LNCAP (cell line): Measurements from ENCODE around the gene CCDC61.

Experiments used
- CTCF ChIP-seq: fragments of 450-650 bp; IDR thresholded peaks from 2 replicates; pipeline ENCODE4 v1.5.1; 2017; ENCODE audit warnings: mild to moderate bottlenecking

Gene CCDC61

GRCh38 chr19:46019270-46019669 lies 24.0 kb downstream of the CCDC61 start:
- no peak for TF ChIP-seq CTCF

GRCh38 chr19:46020819-46021125 lies 25.5 kb downstream of the CCDC61 start:
- TF ChIP-seq CTCF = no peak

- no peak for TF ChIP-seq CTCF
These were observed 26.3 kb downstream of the CCDC61 start for GRCh38 chr19:46021531-46022041.

GRCh38 chr19:46022061-46022430 lies 26.8 kb downstream of the CCDC61 start:
- no peak for TF ChIP-seq CTCF

GRCh38 chr19:46022431-46023310 lies 27.4 kb downstream of the CCDC61 start, which contains the start of gene PGLYRP1:
PGLYRP1 (minus strand) TSS chr19:46023053; CDS start chr19:46023021, 32 bp downstream.
- TF ChIP-seq CTCF = no peak

GRCh38 chr19:46023311-46023779 lies 28.1 kb downstream of the CCDC61 start:
- TF ChIP-seq CTCF = no peak

- TF ChIP-seq CTCF = no peak
These were observed 30.6 kb downstream of the CCDC61 start for GRCh38 chr19:46025835-46026234.
